Mucosa of rectum (tissue), 2 donors: ENCODE data around the gene DIAPH3.

Source experiments
- H3K27ac ChIP-seq, 2 donors: one replicate each; pipeline ENCODE4 v1.7.0; 2013; ENCODE audit warnings: inconsistent platforms in 2 of 2, low read depth in 2 of 2, low read length in 2 of 2
- H3K27me3 ChIP-seq, 2 donors: one replicate each; pipeline ENCODE4 v1.7.0; 2013; ENCODE audit warnings: low read length in 2 of 2; ENCODE audit not compliant: control insufficient read depth in 2 of 2, insufficient read depth in 2 of 2
- H3K36me3 ChIP-seq, 2 donors: one replicate each; pipeline ENCODE4 v1.7.0; 2013; ENCODE audit warnings: low read length in 2 of 2; ENCODE audit not compliant: control insufficient read depth in 2 of 2, insufficient read depth in 2 of 2
- H3K4me1 ChIP-seq, 2 donors: one replicate each; pipeline ENCODE4 v1.7.0; 2013; ENCODE audit warnings: low read length in 2 of 2, mild to moderate bottlenecking in 1 of 2; ENCODE audit not compliant: control insufficient read depth in 2 of 2, insufficient read depth in 2 of 2
- H3K4me3 ChIP-seq, 2 donors: one replicate each; pipeline ENCODE4 v1.7.0; 2013; ENCODE audit warnings: low read length in 2 of 2
- H3K9ac ChIP-seq, 2 donors: one replicate each; pipeline ENCODE4 v1.7.0; 2013; ENCODE audit warnings: low read length in 2 of 2, low read depth in 1 of 2, mild to moderate bottlenecking in 1 of 2
- H3K9me3 ChIP-seq, 2 donors: one replicate each; pipeline ENCODE4 v1.7.0; 2013; ENCODE audit warnings: low read length in 2 of 2; ENCODE audit not compliant: control insufficient read depth in 2 of 2
- donor health status: healthy.
- donor health status: Normal muscosa, but diverticular disease.

DIAPH3 gene

DNA sequence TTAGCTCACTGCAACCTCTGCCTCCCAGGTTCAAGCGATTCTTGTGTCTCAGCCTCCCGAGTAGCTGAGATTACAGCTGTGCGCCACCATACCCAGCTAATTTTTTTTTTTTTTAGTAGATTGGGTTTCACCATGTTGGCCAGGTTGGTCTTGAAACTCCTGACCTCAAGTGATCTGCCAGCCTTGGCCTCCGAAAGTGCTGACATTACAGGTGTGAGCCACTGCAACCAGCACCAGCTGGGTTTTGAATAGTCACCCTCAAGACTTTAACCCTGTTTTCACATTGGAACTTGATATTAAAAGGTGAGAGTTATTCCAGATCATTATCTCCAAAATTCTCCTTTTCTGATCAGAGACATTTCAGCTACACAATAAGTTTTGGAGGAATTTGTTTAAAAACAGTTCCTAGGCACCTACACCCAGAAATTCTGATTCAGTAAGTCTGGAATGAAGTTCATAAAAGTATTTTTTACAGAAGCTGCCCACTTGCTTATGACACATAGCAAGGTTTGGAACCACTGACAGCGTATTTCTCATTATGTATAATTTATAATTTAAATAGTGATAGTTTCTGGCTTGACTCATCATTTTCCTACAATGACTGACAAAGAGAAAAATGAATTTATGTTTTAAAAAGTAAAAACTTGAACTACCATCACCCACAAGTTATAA, 417.3 kb downstream of the DIAPH3 start:
- H3K27ac ChIP-seq: no peak overlapping the region
- H3K9ac ChIP-seq: no peak overlapping the region
- H3K4me1 ChIP-seq: no peaks in the 10 kb centered on the region

GRCh38 chr13:59745392-59745788, 418.3 kb downstream of the DIAPH3 start:
- no peaks in the 10 kb centered on the region for H3K27me3 ChIP-seq
- no peaks in the 10 kb centered on the region for H3K4me1 ChIP-seq
- H3K9ac ChIP-seq: no peak overlapping the region
- no peak overlapping the region for H3K27ac ChIP-seq
- no peaks in the 10 kb centered on the region for H3K9me3 ChIP-seq
- no peak overlapping the region for H3K4me3 ChIP-seq
- no peaks in the 10 kb centered on the region for H3K36me3 ChIP-seq

More for the DNA sequence above, 417.3 kb downstream of the DIAPH3 start:
- Histone ChIP-seq H3K27me3 (no peaks in the 10 kb centered on the region), H3K4me3 (no peak overlapping the region), H3K36me3 (no peaks in the 10 kb centered on the region), H3K9me3 (no peaks in the 10 kb centered on the region)

DNA sequence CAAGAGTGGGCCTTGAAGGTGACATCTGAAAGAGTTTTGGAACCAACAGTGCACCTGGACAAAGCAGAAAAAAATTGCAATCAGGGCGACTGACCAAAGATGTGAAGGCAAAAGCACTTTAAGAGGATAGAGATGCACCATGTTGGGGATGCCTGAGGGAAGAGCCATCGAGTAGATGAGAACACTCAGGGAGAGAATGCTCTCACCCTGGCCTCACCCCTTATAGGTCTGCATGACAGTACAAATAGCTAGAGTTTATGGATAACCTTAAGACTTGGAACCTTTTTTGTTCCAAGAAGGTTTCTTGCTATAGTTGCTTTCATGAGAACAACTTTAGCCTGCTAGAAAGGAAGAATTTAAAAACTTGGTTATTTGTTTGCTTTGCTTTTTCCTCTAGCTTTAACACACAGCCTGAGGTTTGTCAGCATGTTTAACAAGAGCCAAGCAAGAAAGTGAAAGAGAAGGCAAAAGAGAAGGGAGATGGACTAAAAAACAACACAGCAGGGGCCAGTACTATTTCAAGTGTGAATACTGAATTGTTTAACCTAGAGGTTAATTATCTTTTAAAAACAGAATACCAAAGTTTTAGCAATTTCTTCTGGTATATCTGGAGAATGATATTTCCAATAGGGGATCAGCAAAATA, 418.9 kb downstream of the DIAPH3 start:
- no peak overlapping the region for H3K27ac ChIP-seq
- no peaks in the 10 kb centered on the region for H3K36me3 ChIP-seq
- no peak overlapping the region for H3K9ac ChIP-seq
- no peaks in the 10 kb centered on the region for H3K9me3 ChIP-seq
- H3K4me3 ChIP-seq: no peak overlapping the region
- H3K27me3 ChIP-seq: no peaks in the 10 kb centered on the region
- no peaks in the 10 kb centered on the region for H3K4me1 ChIP-seq

- H3K9me3 ChIP-seq: no peaks in the 10 kb centered on the region
- no peak overlapping the region for H3K27ac ChIP-seq
- no peaks in the 10 kb centered on the region for H3K4me1 ChIP-seq
- no peaks in the 10 kb centered on the region for H3K36me3 ChIP-seq
- no peak overlapping the region for H3K9ac ChIP-seq
- H3K4me3 ChIP-seq: no peak overlapping the region
- H3K27me3 ChIP-seq: no peaks in the 10 kb centered on the region
Observed at GRCh38 chr13:59743195-59743594, 420.5 kb downstream of the DIAPH3 start.

DNA sequence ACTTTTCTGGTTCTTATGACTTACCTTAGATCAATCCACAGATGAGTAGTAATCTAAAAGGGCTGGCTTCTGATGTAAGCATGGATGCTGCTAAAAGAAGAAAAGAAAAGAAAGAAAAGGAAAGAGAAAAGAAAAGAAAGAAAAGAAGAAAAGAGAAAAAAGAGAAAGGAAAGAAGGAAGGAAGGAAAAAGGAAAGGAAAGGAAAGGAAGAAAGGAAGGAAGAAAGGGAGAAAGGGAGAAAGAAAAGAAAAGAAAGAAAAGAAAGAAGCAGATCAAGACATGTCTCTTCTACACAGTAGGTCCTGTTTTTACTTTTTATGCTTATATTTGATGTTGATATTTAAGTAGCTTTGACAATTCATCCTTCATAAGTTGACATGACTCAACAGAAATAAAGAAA, 421.3 kb downstream of the DIAPH3 start:
- Histone ChIP-seq H3K9ac (no peak overlapping the region), H3K4me1 (no peaks in the 10 kb centered on the region), H3K27me3 (no peaks in the 10 kb centered on the region), H3K36me3 (no peaks in the 10 kb centered on the region), H3K9me3 (no peaks in the 10 kb centered on the region), H3K27ac (no peak overlapping the region), H3K4me3 (no peak overlapping the region)

GRCh38 chr13:59738921-59739320, 424.8 kb downstream of the DIAPH3 start:
- no peaks in the 10 kb centered on the region for H3K36me3 ChIP-seq
- H3K9me3 ChIP-seq: no peaks in the 10 kb centered on the region
- H3K4me1 ChIP-seq: no peaks in the 10 kb centered on the region
- no peak overlapping the region for H3K27ac ChIP-seq
- no peak overlapping the region for H3K4me3 ChIP-seq
- H3K27me3 ChIP-seq: no peaks in the 10 kb centered on the region
- H3K9ac ChIP-seq: no peak overlapping the region

- H3K4me1 ChIP-seq: no peaks in the 10 kb centered on the region
- no peaks in the 10 kb centered on the region for H3K27me3 ChIP-seq
- no peak overlapping the region for H3K9ac ChIP-seq
- no peak overlapping the region for H3K4me3 ChIP-seq
- H3K36me3 ChIP-seq: no peaks in the 10 kb centered on the region
- H3K27ac ChIP-seq: no peak overlapping the region
- H3K9me3 ChIP-seq: no peaks in the 10 kb centered on the region
Observed at GRCh38 chr13:59734393-59734792, 429.3 kb downstream of the DIAPH3 start.

DNA sequence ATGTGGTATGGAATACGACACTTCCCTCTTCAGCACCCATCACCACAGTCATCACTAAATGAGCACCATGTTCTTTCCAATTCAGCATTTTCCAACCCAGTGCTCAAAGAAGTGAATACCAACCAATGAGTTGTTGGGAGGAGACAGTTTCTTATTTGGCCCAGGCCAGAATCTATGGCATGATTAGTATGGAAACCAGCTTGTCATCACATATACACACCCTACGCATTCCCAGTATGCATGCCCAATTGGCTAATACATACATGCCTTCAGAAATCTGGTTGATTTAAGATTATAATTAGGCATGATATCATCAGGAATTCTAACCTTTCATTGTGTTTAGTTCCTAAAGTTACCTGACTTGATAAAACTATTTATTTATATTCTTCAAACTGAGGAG, 430.0 kb downstream of the DIAPH3 start:
- H3K9me3 ChIP-seq: no peaks in the 10 kb centered on the region
- H3K27me3 ChIP-seq: no peaks in the 10 kb centered on the region
- H3K27ac ChIP-seq: no peak overlapping the region

DNA sequence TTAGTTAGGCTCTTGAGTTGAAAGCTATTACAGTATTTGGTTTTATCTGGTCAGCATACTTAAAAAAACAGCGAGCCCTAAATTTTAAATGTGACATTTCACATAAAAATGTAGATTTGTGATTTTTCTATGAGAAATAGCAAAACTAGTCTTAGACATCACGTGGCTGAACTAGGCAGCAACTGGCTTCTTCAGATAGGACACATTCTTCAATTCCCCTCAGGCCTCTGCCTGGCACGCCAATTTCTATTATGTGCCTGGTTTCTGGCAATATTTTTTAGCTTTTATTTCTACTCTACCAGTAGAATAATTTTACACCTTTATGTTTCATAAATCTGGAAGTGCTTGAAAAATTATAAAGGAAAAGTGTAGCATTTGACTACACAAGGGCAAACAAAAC, 433.7 kb downstream of the DIAPH3 start:
- no peaks in the 10 kb centered on the region for H3K27me3 ChIP-seq
- no peak overlapping the region for H3K27ac ChIP-seq
- H3K36me3 ChIP-seq: no peaks in the 10 kb centered on the region
- H3K4me1 ChIP-seq: no peaks in the 10 kb centered on the region
- no peak overlapping the region for H3K4me3 ChIP-seq
- no peaks in the 10 kb centered on the region for H3K9me3 ChIP-seq
- H3K9ac ChIP-seq: no peak overlapping the region

More for the DNA sequence above, 430.0 kb downstream of the DIAPH3 start:
- Histone ChIP-seq H3K4me1 (no peaks in the 10 kb centered on the region), H3K4me3 (no peak overlapping the region), H3K9ac (no peak overlapping the region), H3K36me3 (no peaks in the 10 kb centered on the region)

GRCh38 chr13:59728896-59729545, 434.7 kb downstream of the DIAPH3 start:
- Histone ChIP-seq H3K4me3 (no peak overlapping the region), H3K27me3 (no peaks in the 10 kb centered on the region), H3K9me3 (no peaks in the 10 kb centered on the region), H3K36me3 (no peaks in the 10 kb centered on the region), H3K4me1 (no peaks in the 10 kb centered on the region), H3K27ac (no peak overlapping the region), H3K9ac (no peak overlapping the region)
